ENCODE data around the gene ELOB.

GRCh38 chr16:2741168-2741567 is 35.9 kb downstream of the ELOB start:
- TF ChIP-seq EZH2phosphoT487 (IDR thresholded peaks at IDR 0.05; ENCODE audit: borderline replicate concordance) (no peak), CTCF (conservative IDR thresholded peaks at IDR 0.05; ENCODE audit: low read length) (no peak)
